Gastroesophageal sphincter (tissue), 4 donors: ENCODE measurements around the gene ZP3. TPM values are rescaled to one million over a fixed set of nuclear protein-coding genes. Genes with fewer than 3 reads are reported as not detected.
"Not testable (repeated sequence)": the region's sequence is repeated elsewhere in the genome, so short reads cannot be mapped to it uniquely, and the experiment has no call there.

ENCODE experiments used
- ATAC-seq: fragments of 150-250 bp; one replicate; pipeline ENCODE4 v1.9.1; 2016; ENCODE audit warnings: mild to moderate bottlenecking, moderate library complexity
- H3K27ac ChIP-seq, 4 donors: fragments of 200-600 bp; sonication (generic) in 3 of 4; 1 replicate in 3 of 4; 2 replicates in 1 of 4; pipeline ENCODE4 v1.5.1; 2016 to 2019
- H3K27me3 ChIP-seq: fragments of 200-600 bp; sonication (generic); one replicate; pipeline ENCODE4 v1.5.1; 2019
- H3K36me3 ChIP-seq, 2 donors: fragments of 200-600 bp; sonication (generic); one replicate each; pipeline ENCODE4 v1.5.1; 2019; ENCODE audit warnings: control low read depth in 1 of 2
- H3K4me1 ChIP-seq, 3 donors: fragments of 200-600 bp; sonication (generic); 1 replicate in 2 of 3; 2 replicates in 1 of 3; pipeline ENCODE4 v1.5.1; 2016 to 2019; ENCODE audit warnings: control low read depth in 2 of 3
- H3K4me3 ChIP-seq, 2 donors: fragments of 200-600 bp; sonication (generic); one replicate each; pipeline ENCODE4 v1.5.1; 2019; ENCODE audit warnings: mild to moderate bottlenecking in 1 of 2, moderate library complexity in 1 of 2
- H3K9me3 ChIP-seq, 3 donors: fragments of 200-600 bp; sonication (generic); one replicate each; pipeline ENCODE4 v1.5.1; 2017 to 2019; ENCODE audit warnings: control low read depth in 2 of 3
- EP300 ChIP-seq: sonication (generic); formaldehyde crosslinking; IDR thresholded peaks from one replicate; pipeline ENCODE4 v1.6.1; 2017; ENCODE audit warnings: antibody characterized with exemption, mild to moderate bottlenecking
- POLR2A ChIP-seq, 2 donors: fragments of 450-650 bp; IDR thresholded peaks; one replicate each; pipeline ENCODE4 v1.6.1; 2017; ENCODE audit warnings: antibody characterized with exemption in 2 of 2, mild to moderate bottlenecking in 2 of 2, moderate library complexity in 1 of 2
- POLR2AphosphoS5 ChIP-seq: sonication (generic); formaldehyde crosslinking; IDR thresholded peaks from one replicate; pipeline ENCODE4 v1.6.1; 2017; ENCODE audit warnings: antibody characterized with exemption
- WGBS, 2 donors: methylation state at CpG; one replicate each; pipeline ENCODE4 v1.1.5; 2018; ENCODE audit warnings: low coverage in 1 of 2; 5-methylcytosine and 5-hydroxymethylcytosine counted together
- total RNA-seq, 4 donors: library from RNA; depleted of rRNA; stranded (reverse); fragments of >200 nt; gene quantifications; one replicate each; pipeline ENCODE4 v1.1.0, GENCODE V29; 2016
- TF ChIP-seq, protein P1 (sequence below), 4 experiments: fragments of 200-600 bp in 2 of 4; fragments of 450-650 bp in 2 of 4; sonication (generic) in 1 of 4; IDR thresholded peaks; one replicate each; pipeline ENCODE4 v1.5.1; 2017 to 2019; ENCODE audit warnings: antibody characterized with exemption in 4 of 4, mild to moderate bottlenecking in 2 of 4, moderate library complexity in 2 of 4

ZP3 gene
- total RNA-seq, 4 donors from 2014 or later, result 0.20 to 4.7 (median 0.31) TPM

DNA sequence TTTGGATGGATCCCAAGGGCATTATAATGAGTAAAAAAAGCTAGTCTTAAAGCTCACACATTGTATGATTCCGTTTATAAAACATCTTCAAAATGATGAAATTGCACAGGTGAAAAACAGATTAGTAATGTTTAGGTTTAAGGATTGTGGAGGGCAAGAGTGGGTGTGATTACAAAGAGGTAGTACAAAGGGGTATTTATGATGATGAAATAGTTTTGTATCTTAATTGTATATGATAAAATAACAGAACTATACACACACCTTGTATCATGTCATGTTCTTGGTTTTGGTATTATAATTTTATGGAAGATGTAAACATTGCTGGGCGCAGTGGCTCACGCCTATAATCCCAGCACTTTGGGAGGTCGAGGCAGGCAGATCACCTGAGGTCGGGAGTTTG lies 12.5 kb upstream of the ZP3 start:
- no peaks in the 10 kb centered on the region for H3K4me1 ChIP-seq
- WGBS, 2 donors, result 48 to 61% methylated on average over 4 to 5 of the region's 5 CpGs
- no peak for ATAC-seq
- H3K36me3 ChIP-seq, result no peaks in the 10 kb centered on the region
- H3K27ac ChIP-seq, result no peak overlapping the region
- H3K27me3 ChIP-seq, result peaks cover 4% of the 10 kb centered on the region
- TF ChIP-seq, protein P1, sequence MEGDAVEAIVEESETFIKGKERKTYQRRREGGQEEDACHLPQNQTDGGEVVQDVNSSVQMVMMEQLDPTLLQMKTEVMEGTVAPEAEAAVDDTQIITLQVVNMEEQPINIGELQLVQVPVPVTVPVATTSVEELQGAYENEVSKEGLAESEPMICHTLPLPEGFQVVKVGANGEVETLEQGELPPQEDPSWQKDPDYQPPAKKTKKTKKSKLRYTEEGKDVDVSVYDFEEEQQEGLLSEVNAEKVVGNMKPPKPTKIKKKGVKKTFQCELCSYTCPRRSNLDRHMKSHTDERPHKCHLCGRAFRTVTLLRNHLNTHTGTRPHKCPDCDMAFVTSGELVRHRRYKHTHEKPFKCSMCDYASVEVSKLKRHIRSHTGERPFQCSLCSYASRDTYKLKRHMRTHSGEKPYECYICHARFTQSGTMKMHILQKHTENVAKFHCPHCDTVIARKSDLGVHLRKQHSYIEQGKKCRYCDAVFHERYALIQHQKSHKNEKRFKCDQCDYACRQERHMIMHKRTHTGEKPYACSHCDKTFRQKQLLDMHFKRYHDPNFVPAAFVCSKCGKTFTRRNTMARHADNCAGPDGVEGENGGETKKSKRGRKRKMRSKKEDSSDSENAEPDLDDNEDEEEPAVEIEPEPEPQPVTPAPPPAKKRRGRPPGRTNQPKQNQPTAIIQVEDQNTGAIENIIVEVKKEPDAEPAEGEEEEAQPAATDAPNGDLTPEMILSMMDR (IDR thresholded peaks at IDR 0.05), result no peak
- TF ChIP-seq POLR2A (IDR thresholded peaks at IDR 0.05) (no peak), EP300 (no peak), POLR2AphosphoS5 (no peak)
- H3K4me3 ChIP-seq, result no peak overlapping the region
- H3K9me3 ChIP-seq, result no peaks in the 10 kb centered on the region

DNA sequence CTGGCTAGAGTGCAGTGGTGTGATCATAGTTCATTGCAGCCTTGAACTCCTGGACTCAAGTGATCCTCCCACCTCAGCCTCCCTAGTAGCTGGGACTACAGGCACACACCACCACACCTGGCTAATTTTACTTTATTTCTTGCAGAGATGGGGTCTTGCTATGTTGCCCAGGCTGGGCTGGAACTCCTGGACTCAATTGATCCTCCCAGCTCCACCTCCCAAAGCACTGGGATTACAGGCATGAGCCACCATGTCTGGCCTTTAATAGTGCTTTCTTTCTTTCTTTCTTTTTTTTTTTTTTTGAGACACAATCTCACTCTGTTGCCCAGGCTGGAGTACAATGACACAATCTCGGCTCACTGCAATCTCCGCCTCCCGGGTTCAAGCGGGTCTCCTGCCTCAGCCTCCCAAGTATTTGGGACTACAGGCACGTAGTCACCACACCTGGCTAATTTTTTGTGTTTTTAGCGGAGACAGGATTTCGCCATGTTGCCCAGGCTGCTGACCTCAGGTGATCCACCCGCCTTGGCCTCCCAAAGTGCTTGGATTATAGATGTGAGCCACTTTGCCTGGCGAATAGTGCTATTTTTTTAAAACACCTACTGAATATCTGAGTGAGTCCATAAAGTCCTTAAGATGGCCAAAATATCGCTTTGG lies 7.0 kb upstream of the ZP3 start:
- not testable (repeated sequence) for H3K9me3 ChIP-seq, H3K27ac ChIP-seq, H3K4me3 ChIP-seq, H3K36me3 ChIP-seq, ATAC-seq, H3K27me3 ChIP-seq, H3K4me1 ChIP-seq
- 86 to 100% methylated on average over 1 to 6 of the region's 10 CpGs for WGBS, 2 donors

DNA sequence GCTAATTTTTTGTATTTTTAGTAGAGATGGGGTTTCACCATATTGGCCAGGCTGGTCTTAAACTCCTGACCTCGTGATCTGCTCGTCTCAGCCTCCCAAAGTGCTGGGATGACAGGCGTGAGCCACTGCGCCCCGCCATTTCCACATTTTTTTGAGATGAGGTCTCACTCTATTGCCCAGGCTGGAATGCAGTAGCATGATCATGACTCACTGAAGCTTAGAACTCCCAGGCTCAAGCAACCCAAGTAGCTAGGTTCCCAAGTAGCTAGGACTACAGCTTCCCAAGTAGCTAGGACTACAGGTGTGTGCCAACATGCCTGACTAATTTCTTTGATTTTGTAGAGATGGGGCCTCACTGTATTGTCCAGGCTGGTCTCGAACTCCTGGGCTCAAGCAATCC lies 3.7 kb upstream of the ZP3 start:
- H3K36me3 ChIP-seq, ATAC-seq, H3K9me3 ChIP-seq, H3K27ac ChIP-seq, H3K4me3 ChIP-seq, H3K4me1 ChIP-seq: not testable (repeated sequence)
- H3K27me3 ChIP-seq, result peaks cover 30% of the 10 kb centered on the region
- WGBS, 2 donors, result 80 to 83% methylated on average over 1 to 5 of the region's 6 CpGs

DNA sequence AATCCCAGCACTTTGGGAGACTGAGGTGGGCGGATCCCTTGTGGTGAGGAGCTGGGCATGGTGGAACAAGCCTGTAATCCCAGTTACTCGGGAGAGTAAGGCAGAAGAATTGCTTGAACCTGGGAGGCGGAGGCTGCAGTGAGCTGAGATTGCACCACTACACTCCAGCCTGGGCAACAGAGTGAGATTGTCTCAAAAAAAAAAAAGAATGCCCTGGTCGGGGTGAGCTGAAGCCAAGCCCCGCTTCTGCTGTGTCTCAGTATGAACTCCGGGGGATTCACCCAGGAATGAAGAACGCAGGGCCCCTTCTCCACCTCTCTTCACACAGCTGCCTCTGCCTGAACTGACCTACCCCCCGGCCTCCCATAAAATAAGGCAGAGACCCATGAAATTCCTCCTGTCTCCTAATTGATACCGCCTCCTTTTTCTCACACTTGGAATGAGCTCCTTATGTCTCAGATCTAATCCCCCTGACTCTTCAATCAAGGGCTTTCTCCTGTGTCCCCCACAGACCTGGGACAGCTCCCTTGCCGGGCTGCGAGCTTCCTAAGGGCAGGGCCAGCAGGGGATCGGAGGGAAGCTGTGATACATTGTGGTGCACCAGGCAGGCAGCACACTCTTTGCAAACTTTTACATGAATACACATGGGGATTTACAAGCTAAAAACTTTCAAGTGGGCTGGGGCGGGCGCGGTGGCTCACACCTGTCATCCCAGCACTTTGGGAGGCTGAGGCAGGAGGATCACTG lies 911 bp upstream of the ZP3 start:
- Histone ChIP-seq H3K4me3 (no peak overlapping the region), H3K27me3 (peaks cover 30% of the 10 kb centered on the region), H3K9me3 (peaks cover 0 to 7% (median 0%) of the 10 kb centered on the region in 3 donors), H3K4me1 (no peaks in the 10 kb centered on the region), H3K27ac (no peak overlapping the region), H3K36me3 (no peaks in the 10 kb centered on the region)
- ATAC-seq, result no peak
- 57% methylated on average over 9 to 12 of the region's 15 CpGs for WGBS, 2 donors
- TF ChIP-seq EP300, result no peak
- no peak for TF ChIP-seq POLR2AphosphoS5
- TF ChIP-seq POLR2A (IDR thresholded peaks at IDR 0.05), result no peak
- TF ChIP-seq, protein P1 (IDR thresholded peaks at IDR 0.05), result no peak

DNA sequence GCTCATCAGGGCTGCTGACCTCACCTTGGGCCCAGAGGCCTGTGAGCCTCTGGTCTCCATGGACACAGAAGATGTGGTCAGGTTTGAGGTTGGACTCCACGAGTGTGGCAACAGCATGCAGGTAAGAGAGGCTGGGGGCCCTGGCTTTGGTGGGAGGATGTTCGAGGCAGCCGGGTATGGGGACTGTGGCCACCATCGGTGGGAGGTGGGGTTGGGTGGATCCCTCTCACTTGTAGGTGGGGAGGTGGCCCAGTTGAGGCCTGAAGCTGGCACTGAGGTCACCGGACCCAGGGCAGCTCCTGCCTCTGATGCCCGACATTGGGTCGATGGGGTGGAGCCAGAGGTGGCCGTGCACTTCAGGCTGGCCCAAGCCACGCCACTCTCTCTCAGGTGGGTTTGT lies 406 bp downstream of the ZP3 start:
- no peaks in the 10 kb centered on the region for H3K36me3 ChIP-seq
- no peaks in the 10 kb centered on the region for H3K4me1 ChIP-seq
- ATAC-seq, result no peak
- TF ChIP-seq, protein P1 (IDR thresholded peaks at IDR 0.05), result no peak
- no peak for TF ChIP-seq POLR2AphosphoS5
- no peak for TF ChIP-seq POLR2A (IDR thresholded peaks at IDR 0.05)
- TF ChIP-seq EP300, result no peak
- H3K27me3 ChIP-seq, result peaks cover 25% of the 10 kb centered on the region
- no peak overlapping the region for H3K4me3 ChIP-seq
- no peak overlapping the region for H3K27ac ChIP-seq
- H3K9me3 ChIP-seq, result peaks cover 0 to 2% (median 0%) of the 10 kb centered on the region in 3 donors
- WGBS, 2 donors, result 80% methylated on average over 1 of the region's 9 CpGs; no CpG with 5 or more reads in 1 of the 2 donors

DNA sequence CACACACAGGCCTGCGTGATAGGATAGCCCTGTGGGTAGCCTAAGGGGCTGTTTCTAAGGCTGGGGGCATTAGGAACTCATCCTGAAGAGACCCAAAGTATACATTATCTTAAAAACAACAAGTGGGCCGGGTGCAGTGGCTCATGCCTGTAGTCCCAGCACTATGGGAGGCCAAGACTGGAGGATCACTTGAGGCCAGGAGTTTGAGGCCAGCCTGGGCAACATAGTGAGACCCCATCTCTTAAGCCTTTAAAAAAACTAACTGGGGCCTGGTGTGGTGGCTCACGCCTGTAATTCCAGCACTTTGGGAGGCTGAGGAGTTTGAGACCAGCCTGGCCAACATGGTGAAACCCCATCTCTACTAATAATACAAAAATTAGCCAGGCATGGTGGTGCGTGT lies 808 bp downstream of the ZP3 start:
- H3K27ac ChIP-seq, H3K4me1 ChIP-seq, H3K9me3 ChIP-seq, ATAC-seq, H3K36me3 ChIP-seq, H3K4me3 ChIP-seq: not testable (repeated sequence)
- H3K27me3 ChIP-seq, result peaks cover 24% of the 10 kb centered on the region
- WGBS, 2 donors, result 78% methylated on average over 1 of the region's 4 CpGs; no CpG with 5 or more reads in 1 of the 2 donors
